Activated CD4-positive, CD25-positive, alpha-beta regulatory T cell treated with anti-CD3 and anti-CD28 coated beads, Interleukin-2, amount 50 U/mL, for 16 hours (primary cell): ENCODE data around the gene SAMD4A.

Experiments
- DNase-seq: peaks from one replicate; pipeline ENCODE4 v3.0.0-alpha.2; 2020; ENCODE audit warnings: low read depth, low spot score

Gene SAMD4A

GRCh38 chr14:54703082-54703481, 136.2 kb downstream of the SAMD4A start:
- no peak for DNase-seq

DNA sequence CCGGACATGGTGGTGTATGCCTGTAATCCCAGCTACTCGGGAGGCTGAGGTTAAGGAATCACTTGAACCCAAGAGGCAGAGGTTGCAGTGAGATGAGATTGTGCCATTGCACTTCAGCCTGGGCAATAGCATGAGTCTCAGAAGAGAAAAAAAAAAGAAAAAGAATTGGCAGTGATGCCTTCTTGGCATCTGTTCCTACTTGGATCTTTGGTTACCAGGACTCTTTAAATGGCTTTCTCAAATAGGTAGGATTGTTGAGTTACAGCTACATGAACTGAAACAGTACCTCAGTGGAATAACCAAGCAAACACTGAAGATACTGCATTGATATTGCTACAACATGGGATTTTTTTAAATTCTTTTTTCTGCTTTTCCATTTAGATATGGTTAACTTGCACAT, 136.8 kb downstream of the SAMD4A start:
- no peak for DNase-seq

DNA sequence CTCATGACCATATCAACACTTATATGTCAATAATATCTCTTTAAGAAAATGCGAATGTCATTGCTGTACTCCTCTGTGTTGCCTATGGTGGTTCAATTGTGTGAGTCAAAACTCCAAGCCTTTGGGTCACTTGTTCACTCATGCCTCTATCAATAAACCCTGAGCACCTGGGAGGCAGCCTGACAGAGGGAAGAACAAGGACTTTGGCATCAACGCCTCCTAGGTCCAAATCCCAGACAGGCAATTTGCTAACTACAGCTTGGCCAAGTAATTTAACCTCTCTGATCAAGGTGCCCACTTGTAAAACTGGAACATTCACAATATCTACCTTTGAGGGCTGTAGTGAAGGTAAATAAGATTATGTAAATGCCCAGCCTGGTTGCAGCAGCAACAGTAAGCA, 137.8 kb downstream of the SAMD4A start:
- no peak for DNase-seq

DNA sequence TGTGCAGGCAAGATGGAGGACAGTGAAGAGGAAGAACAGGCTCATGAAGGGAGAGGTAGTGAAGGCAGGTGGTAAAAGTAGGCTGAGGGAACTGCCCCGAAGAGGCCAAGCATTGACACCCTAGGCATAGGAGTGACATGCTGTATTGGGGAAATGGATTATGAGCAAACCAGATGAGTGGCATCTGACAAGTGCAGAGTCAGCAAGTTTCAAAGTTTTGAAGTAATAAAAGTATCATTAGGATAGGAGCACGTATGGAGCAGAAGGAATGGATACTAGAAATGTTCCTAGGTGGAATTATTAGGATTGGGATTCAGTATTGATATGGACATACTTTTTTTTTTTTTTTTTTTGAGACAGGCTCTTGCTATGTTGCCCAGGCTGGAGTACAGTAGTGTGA, 139.8 kb downstream of the SAMD4A start:
- DNase-seq = no peak

DNA sequence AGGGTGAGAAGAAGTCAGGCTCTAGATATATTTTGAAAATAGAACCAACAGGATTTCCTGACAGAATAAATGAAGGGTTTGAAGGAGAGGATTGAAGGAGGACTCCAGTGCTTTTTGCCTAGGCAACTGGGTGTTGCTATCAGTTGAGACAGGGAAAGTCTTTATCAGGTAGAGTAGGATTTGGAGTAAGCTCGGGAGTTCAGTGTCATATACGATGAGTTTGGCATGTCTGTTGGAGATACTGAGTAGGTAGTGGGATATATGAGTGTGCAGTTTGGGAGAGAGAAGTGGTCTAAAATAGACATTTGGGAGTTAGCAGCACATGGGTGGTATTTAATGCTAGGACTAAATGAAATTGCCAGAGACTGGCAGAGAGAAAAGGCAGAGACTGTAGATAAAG, 141.2 kb downstream of the SAMD4A start:
- no peak for DNase-seq

- DNase-seq = no peak
These were observed 142.1 kb downstream of the SAMD4A start for GRCh38 chr14:54708982-54709381.

GRCh38 chr14:54709444-54709843, 142.5 kb downstream of the SAMD4A start:
- no peak for DNase-seq

- no peak for DNase-seq
These were observed 142.9 kb downstream of the SAMD4A start for GRCh38 chr14:54709867-54710266.

- DNase-seq = no peak
These were observed 144.4 kb downstream of the SAMD4A start for GRCh38 chr14:54711312-54711711.

DNA sequence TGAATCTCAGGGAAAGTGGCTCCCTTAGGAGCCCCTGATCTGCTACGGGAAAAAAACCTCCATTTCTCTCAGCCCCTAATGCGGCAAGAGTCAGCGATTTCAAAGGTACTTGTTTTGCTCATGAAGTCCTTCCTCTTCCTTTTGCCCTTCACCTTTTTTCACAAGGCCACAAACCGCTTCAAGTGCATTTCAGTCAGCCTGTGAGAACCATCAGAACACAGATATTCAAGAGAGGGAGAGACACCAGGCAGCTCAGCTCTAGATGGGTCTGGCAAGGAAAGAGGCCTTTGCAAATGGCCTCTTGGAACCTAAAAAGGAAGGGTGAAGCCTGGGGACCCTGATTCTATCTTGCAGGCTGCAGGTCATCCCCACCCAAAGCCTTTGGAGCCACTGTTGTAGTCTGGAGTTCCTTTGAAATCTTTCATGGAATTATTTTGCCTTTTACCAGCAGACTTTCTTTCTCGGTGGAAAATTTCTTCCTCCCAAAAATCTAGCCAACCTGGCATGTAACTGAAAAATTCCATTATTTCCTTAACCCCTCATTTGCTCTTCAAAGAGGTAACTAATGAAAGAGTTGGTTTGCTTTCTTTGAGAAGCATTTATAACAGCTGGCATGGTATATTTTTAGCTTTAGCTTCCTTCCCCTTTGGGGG, 145.0 kb downstream of the SAMD4A start:
- DNase-seq = no peak

DNA sequence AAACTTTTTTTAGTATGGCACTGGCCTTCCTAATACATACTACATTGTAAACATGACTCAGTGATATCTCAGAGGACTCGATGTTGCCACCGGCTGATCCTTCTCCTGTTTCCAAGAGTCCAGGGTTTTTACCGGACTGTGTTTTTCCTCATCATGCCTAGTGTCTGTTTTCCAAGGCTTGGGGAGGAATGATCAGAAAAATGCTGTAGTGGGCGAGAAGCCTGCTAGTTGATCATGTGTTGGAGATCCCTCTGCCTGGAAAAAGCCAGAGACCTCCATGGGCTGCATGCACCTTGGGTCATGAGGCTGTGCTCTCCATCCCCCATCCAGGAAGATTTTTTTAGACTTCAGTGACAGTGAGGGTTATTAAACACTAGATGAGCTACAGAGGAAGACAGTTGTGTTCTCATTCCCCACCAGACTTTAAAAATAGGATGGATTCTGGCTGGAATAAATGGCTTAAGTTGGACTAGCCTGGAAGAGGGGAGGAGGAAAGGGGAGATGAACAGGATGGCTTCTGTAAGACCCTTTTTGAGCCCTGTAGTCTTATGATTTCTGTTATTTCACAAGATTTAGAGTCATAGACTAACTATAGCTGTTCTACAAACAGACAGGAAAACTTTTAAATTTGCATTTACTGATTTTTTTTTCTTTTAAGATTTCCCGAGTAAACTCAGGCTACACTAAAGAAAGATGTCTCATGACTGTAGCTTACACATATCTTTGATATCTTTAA, 145.7 kb downstream of the SAMD4A start:
- no peak for DNase-seq

DNA sequence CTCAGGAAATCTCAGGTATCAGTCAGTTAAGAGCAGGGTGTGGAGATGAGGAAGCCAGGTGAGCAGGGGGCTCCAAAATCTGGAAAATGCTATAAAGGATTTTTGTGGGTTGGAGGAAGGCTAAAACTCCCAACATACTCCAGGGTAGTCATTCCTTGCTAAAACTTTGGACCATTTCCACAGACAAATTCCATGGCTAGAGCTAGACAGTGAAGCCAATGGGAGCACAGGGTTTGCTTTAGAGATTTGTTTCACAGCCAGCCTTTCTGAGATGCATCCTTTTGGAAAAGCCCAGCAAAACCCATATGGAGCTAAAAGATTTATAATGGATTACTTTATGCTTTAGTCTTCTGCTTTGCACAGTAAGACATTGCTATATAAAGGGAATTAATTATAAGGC, 146.5 kb downstream of the SAMD4A start:
- DNase-seq = no peak

DNA sequence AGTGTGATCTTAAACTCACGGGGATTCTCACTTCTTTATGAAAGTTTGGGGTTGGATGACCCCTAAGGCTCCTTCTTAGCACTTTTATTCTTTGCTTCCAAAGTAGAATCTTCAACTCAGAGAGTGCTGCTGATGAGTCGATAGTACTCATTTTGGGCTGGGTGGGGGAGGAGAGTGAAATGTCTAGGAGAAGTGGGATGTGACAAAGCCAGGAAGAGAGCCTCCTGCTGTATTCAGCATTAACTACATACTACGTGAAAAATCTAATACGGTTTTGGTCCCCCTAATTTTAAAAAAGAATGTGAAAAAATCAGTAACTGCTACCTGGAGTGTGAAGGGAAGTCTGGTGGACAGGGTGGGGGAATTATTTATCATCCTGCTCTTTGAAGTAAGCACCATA, 148.3 kb downstream of the SAMD4A start:
- DNase-seq = no peak

DNA sequence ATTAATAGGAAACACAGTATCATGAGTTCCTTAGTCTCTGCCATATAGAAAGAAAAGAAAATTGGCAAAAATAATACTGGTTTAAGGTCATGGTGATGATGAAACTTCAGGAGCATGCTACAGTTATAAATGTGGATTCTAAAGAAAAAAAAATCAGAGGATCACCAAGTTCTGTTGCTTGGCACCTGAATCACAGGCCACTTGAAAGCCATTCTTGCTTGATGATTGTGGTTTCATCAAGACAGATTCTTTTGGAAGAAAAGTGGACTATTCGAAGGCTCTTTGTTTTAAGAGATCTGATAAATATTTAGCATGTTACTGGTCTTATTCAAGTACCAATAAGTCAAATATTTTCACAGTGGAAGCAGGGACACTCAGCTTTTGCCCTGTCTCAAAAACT, 148.9 kb downstream of the SAMD4A start:
- DNase-seq = no peak

GRCh38 chr14:54716862-54717261, 149.9 kb downstream of the SAMD4A start:
- DNase-seq = no peak

GRCh38 chr14:54718046-54718445, 151.1 kb downstream of the SAMD4A start:
- DNase-seq = no peak

GRCh38 chr14:54719406-54719805, 152.5 kb downstream of the SAMD4A start:
- DNase-seq = no peak

- no peak for DNase-seq
These were observed 156.0 kb downstream of the SAMD4A start for GRCh38 chr14:54722791-54723432.

DNA sequence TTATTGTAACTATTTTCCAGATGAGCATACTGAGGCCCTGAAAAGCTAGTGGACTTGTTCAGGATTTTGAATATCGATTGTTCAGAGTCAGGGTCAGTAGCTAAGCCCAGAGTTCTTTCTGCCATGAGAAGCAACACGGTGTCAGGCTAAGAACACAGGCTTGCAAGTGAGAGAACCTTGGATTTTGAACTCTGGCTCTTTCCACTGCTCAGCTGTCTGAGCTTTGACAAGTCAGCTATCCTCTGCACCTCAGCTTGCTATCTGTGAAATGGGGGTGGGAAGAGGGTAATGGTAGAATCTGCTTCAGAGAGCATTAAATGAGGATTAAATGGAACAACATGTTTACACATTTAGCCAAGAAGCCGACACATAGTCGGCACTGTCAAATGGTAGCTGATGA, 157.2 kb downstream of the SAMD4A start:
- no peak for DNase-seq

GRCh38 chr14:54724676-54725325, 157.9 kb downstream of the SAMD4A start:
- DNase-seq = no peak

DNA sequence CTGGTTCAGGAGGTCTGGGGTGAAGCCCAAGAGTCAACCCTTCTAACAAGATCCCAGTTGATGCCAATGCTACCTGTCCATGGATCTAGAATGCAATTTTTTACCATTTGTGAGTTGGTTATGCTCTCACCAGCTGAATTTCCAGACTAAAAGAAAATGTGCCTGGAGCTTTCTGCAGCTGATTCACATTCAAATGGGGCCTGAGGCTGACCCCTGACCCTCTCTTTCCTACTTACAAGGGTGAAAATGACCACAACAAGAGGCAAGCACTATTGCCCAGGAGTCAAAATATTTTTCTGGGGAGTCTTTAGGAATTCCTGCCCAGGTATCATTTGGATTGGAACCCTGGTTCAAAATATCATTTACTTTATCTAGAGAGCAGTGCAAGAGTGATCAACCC, 159.1 kb downstream of the SAMD4A start:
- no peak for DNase-seq

DNA sequence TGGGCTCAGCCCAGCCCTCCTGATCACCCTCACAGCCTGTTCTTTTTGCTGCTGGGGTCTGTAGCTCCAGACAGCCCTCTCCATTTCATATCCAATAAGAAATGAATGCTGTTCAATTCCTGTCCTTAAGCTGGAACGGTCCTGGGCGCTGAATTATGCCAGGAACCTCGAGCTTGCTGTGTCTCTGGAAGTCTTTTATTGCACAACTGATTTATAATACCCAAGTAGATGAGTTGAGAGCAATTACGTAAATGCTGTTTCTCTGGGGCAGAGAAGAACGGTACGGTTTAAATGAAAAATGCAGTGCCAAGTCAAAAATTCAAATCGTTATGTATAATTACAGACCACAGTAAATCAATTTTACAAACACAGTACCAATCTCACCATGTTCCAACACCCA, 161.0 kb downstream of the SAMD4A start:
- no peak for DNase-seq
